OCI-LY1 (cell line): ENCODE results near the gene JUNB.

Experiments
- EZH2 ChIP-seq: fragments of 200-600 bp; sonication (generic), shearing (Covaris generic); IDR thresholded peaks from 2 replicates; pipeline ENCODE4 v1.8.0; 2017; ENCODE audit warnings: borderline replicate concordance, mixed run types, mild to moderate bottlenecking, antibody characterized with exemption, low read length, moderate library complexity, mixed read lengths
- TF ChIP-seq, protein P1 (sequence below): fragments of 200-600 bp; sonication (generic), shearing (Covaris generic); IDR thresholded peaks from 2 replicates; pipeline ENCODE4 v1.5.1; 2017; ENCODE audit warnings: mild to moderate bottlenecking, antibody characterized with exemption, low read length, moderate library complexity, mixed read lengths

DNA sequence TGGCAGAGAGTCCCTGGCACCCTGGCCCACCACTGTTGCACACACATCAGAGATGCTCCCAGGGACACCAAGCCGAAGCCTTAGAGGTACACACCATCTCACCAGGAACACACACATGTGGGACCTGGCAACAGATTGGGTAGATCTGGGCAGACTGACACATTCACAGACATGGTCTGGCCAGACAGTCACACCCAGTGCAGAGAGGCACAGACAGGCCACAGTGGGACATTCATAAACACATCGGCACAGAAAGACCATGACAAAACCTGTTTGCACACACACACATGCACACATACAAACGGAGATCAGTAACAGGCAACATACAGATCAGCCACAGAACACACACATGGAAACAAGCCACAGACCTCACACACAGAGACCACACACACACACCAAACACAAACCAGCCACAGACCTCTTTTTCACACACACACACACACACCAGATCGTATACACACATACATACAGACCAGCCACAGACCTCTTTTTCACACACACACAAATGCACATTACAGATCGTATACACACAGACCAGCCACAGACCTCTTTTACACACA, 6.3 kb upstream of the JUNB start:
- TF ChIP-seq, protein P1, sequence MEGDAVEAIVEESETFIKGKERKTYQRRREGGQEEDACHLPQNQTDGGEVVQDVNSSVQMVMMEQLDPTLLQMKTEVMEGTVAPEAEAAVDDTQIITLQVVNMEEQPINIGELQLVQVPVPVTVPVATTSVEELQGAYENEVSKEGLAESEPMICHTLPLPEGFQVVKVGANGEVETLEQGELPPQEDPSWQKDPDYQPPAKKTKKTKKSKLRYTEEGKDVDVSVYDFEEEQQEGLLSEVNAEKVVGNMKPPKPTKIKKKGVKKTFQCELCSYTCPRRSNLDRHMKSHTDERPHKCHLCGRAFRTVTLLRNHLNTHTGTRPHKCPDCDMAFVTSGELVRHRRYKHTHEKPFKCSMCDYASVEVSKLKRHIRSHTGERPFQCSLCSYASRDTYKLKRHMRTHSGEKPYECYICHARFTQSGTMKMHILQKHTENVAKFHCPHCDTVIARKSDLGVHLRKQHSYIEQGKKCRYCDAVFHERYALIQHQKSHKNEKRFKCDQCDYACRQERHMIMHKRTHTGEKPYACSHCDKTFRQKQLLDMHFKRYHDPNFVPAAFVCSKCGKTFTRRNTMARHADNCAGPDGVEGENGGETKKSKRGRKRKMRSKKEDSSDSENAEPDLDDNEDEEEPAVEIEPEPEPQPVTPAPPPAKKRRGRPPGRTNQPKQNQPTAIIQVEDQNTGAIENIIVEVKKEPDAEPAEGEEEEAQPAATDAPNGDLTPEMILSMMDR: no peak
- no peak for TF ChIP-seq EZH2
